Upper lobe of left lung (tissue), 6 donors: ENCODE results near the gene HAT1. TPM values are rescaled to one million over a fixed set of nuclear protein-coding genes. Genes with fewer than 3 reads are reported as not detected.
"Not testable (repeated sequence)": the region's sequence is repeated elsewhere in the genome, so short reads cannot be mapped to it uniquely, and the experiment has no call there.

Experiments used
- ATAC-seq, 2 donors: fragments of 200-7000 bp; cut with Tn5 transposase; one replicate each; pipeline ENCODE4 v1.9.1; 2022; ENCODE audit warnings: mild to moderate bottlenecking in 2 of 2, moderate library complexity in 2 of 2; ENCODE audit not compliant: low FRiP score in 2 of 2
- DNase-seq, 2 donors: peaks; one replicate each; pipeline ENCODE4 v3.0.0-alpha.2; 2019 to 2020
- H3K27ac ChIP-seq, 4 donors: fragments of 200-600 bp; sonication (generic); one replicate each; pipeline ENCODE4 v1.5.1; 2016 to 2019
- H3K27me3 ChIP-seq, 4 donors: fragments of 200-600 bp; sonication (generic); one replicate each; pipeline ENCODE4 v1.5.1; 2017 to 2019
- H3K36me3 ChIP-seq, 4 donors: fragments of 200-600 bp; sonication (generic); one replicate each; pipeline ENCODE4 v1.5.1; 2016 to 2019
- H3K4me1 ChIP-seq, 4 donors: fragments of 200-600 bp; sonication (generic); one replicate each; pipeline ENCODE4 v1.5.1; 2018 to 2019
- H3K4me3 ChIP-seq, 4 donors: fragments of 200-600 bp; sonication (generic); one replicate each; pipeline ENCODE4 v1.5.1; 2017 to 2019; ENCODE audit warnings: mild to moderate bottlenecking in 2 of 4, moderate library complexity in 1 of 4
- H3K9me3 ChIP-seq, 4 donors: fragments of 200-600 bp; sonication (generic); one replicate each; pipeline ENCODE4 v1.5.1; 2018 to 2019
- EP300 ChIP-seq, 4 donors: sonication (generic); formaldehyde crosslinking; IDR thresholded peaks; one replicate each; pipeline ENCODE4 v1.5.1; 2017; ENCODE audit warnings: antibody characterized with exemption in 4 of 4, control low read depth in 2 of 4
- POLR2A ChIP-seq, 4 donors: fragments of 450-650 bp; IDR thresholded peaks; one replicate each; pipeline ENCODE4 v1.5.1; 2016 to 2017; ENCODE audit warnings: antibody characterized with exemption in 4 of 4, mild to moderate bottlenecking in 2 of 4
- POLR2AphosphoS5 ChIP-seq, 2 donors: sonication (generic); formaldehyde crosslinking; IDR thresholded peaks; one replicate each; pipeline ENCODE4 v1.5.1; 2017; ENCODE audit warnings: antibody characterized with exemption in 2 of 2
- WGBS, 2 donors: methylation state at CpG; one replicate each; pipeline ENCODE4 v1.1.5; 2017 to 2018; 5-methylcytosine and 5-hydroxymethylcytosine counted together
- total RNA-seq, 6 donors: library from RNA; depleted of rRNA in 4 of 6; stranded (reverse); fragments of >200 nt in 4 of 6; gene quantifications; one replicate each; pipeline versions ENCODE4 v1.1.0 to v1.2.1, GENCODE V29; 2016 to 2021
- TF ChIP-seq, protein P1 (sequence below), 6 experiments: fragments of 450-650 bp in 4 of 6; fragments of 200-600 bp in 2 of 6; sonication (generic) in 2 of 6; IDR thresholded peaks; one replicate each; pipeline ENCODE4 v1.5.1; 2016 to 2019; ENCODE audit warnings: antibody characterized with exemption in 6 of 6
- donor health status: DM: no; HTN: no; CAD: no; lungs with moderate emphysema.
- donor health status: DM: no; HTN: yes; CAD: no; lungs with severe emphysema.

HAT1 gene
- total RNA-seq, 6 donors from 2014 or later: 10.3 to 42.6 (median 25.7) TPM

DNA sequence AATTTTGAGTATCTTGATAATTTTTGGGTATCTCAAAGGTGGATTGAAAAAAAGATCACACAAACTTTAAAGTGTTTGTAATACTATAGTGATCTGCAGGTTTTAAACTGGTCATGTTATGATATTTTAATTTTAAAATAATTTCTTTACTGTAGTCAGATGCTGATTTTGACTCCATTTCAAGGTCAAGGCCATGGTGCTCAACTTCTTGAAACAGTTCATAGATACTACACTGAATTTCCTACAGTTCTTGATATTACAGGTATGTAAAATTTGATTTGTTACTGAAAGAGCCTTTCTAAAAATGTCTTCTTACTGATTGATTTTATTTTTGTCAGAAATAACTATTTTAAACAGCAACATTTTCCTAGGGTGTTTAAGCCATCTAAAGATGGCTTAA is 44.4 kb downstream of the HAT1 start:
- no peak overlapping the region for H3K27ac ChIP-seq
- ATAC-seq: no peak

DNA sequence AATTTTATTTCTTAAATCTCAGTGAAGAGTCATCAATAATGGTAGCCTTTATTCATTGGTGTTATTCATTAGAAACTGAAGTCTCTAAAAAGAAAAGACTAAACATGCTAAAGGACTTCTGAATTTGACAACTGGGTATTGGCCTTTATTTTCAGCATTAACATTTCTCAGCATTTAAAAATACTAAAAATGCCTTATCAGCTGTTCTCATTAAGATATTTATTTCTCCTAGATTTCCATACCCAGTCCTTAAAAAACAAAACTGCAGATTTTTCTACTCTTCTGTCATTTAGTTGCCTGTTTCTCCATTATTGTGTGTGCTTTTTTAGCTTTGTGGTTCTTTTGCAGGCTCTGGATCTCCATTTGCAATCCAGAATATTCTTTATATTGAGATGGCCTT is 46.2 kb downstream of the HAT1 start:
- Histone ChIP-seq H3K9me3 (no peaks in the 10 kb centered on the region), H3K27me3 (no peaks in the 10 kb centered on the region), H3K27ac (no peak overlapping the region), H3K4me3 (no peak overlapping the region), H3K36me3 (peaks cover 3 to 43% (median 7%) of the 10 kb centered on the region in 4 donors), H3K4me1 (no peaks in the 10 kb centered on the region)
- no peak for DNase-seq
- ATAC-seq: no peak
- no peak for TF ChIP-seq EP300 (IDR thresholded peaks at IDR 0.05)

More for the DNA sequence above, 44.4 kb downstream of the HAT1 start:
- Histone ChIP-seq H3K9me3 (no peaks in the 10 kb centered on the region), H3K4me1 (no peaks in the 10 kb centered on the region), H3K36me3 (peaks cover 3 to 43% (median 7%) of the 10 kb centered on the region in 4 donors), H3K4me3 (no peak overlapping the region), H3K27me3 (no peaks in the 10 kb centered on the region)
- no peak for DNase-seq
- TF ChIP-seq, protein P1, sequence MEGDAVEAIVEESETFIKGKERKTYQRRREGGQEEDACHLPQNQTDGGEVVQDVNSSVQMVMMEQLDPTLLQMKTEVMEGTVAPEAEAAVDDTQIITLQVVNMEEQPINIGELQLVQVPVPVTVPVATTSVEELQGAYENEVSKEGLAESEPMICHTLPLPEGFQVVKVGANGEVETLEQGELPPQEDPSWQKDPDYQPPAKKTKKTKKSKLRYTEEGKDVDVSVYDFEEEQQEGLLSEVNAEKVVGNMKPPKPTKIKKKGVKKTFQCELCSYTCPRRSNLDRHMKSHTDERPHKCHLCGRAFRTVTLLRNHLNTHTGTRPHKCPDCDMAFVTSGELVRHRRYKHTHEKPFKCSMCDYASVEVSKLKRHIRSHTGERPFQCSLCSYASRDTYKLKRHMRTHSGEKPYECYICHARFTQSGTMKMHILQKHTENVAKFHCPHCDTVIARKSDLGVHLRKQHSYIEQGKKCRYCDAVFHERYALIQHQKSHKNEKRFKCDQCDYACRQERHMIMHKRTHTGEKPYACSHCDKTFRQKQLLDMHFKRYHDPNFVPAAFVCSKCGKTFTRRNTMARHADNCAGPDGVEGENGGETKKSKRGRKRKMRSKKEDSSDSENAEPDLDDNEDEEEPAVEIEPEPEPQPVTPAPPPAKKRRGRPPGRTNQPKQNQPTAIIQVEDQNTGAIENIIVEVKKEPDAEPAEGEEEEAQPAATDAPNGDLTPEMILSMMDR (IDR thresholded peaks at IDR 0.05): no peak

DNA sequence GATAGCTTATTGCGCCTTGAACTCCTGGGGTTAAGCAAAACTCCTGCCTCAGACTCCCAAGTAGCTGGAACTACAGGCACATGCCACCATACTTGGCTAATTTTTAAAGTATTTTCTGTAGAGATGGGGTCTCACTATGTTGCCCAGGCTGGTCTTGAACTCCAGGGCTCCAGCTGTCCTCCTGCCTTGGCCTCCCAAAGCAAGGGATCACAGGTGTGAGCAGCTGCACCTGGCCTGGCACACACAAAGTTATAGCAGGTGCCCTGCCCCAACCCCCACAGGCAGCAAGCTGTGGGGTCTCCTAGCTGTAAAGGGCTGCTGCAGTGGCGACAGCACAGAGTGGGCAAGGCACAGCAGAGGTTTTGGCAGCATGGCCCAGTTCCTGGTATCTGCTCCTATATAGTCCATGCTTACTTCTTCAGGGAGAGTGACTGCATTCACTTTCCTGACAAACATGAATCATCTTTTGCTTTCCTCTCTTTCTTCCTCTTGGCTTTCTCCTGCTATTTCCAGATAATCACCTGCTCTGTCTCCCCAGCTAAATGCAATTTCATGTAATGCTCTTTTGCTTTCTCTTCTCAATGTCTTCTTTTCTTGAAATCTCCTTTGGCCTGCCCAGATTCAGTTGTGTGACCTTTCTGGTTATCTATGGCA is 50.2 kb downstream of the HAT1 start:
- WGBS, 2 donors: 100% methylated on average over 2 of the region's 2 CpGs
- ATAC-seq (no peak), DNase-seq (no peak)
- TF ChIP-seq POLR2AphosphoS5 (IDR thresholded peaks at IDR 0.05) (no peak), POLR2A (IDR thresholded peaks at IDR 0.05) (no peak), EP300 (IDR thresholded peaks at IDR 0.05) (no peak)
- TF ChIP-seq, protein P1 (IDR thresholded peaks at IDR 0.05): no peak
- H3K27ac ChIP-seq: no peak overlapping the region
- no peak overlapping the region for H3K4me3 ChIP-seq
- H3K36me3 ChIP-seq: peaks cover 0 to 30% (median 8%) of the 10 kb centered on the region in 4 donors
- no peaks in the 10 kb centered on the region for H3K4me1 ChIP-seq
- no peaks in the 10 kb centered on the region for H3K9me3 ChIP-seq
- H3K27me3 ChIP-seq: no peaks in the 10 kb centered on the region

DNA sequence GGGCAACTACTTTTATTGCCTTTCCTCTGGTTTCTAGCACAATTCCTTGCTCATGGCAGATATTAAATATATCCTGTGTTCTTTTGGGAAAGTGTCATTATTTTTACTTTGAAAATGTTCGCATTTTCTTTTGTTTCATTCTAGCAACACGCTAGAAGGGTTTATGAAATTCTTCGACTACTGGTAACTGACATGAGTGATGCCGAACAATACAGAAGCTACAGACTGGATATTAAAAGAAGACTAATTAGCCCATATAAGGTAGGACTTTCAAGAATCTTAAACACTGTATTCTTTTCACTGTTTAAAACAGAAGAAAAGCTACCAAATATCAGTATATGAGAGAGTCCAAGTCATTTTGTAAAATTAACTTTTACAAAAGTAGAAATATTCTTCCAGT is 56.8 kb downstream of the HAT1 start:
- WGBS, 2 donors: 96 to 98% methylated on average over 4 of the region's 4 CpGs
- no peak for ATAC-seq
- H3K36me3 ChIP-seq: peaks cover 11 to 52% (median 19%) of the 10 kb centered on the region in 4 donors

DNA sequence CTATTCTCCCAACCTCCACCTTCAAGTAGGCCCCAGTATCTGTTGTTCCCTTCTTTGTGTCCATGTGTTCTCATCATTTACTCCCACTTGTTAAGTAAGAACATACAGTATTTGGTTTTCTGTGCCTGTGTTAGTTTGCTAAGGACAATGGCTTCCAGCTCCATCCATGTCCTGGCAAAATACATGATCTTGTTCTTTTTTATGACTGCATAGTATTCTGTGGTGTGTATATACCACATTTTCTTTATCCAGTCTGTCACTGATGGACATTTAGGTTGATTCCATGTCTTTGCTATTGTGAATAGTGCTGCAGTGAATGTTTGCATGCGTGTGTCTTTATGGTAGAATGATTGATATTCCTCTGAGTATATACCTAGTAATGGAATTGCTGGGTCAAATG is 61.7 kb downstream of the HAT1 start:
- not testable (repeated sequence) for H3K4me3 ChIP-seq, H3K4me1 ChIP-seq, DNase-seq, ATAC-seq, H3K9me3 ChIP-seq, H3K27ac ChIP-seq, H3K27me3 ChIP-seq
- peaks cover 7 to 32% (median 14%) of the 10 kb centered on the region in 4 donors for H3K36me3 ChIP-seq
- WGBS, 2 donors: 96 to 100% methylated on average over 1 of the region's 1 CpG

More for the DNA sequence above, 56.8 kb downstream of the HAT1 start:
- TF ChIP-seq, protein P1 (IDR thresholded peaks at IDR 0.05): no peak
- TF ChIP-seq POLR2AphosphoS5 (IDR thresholded peaks at IDR 0.05): no peak
- TF ChIP-seq POLR2A (IDR thresholded peaks at IDR 0.05): no peak
- no peak for TF ChIP-seq EP300 (IDR thresholded peaks at IDR 0.05)
- no peaks in the 10 kb centered on the region for H3K4me1 ChIP-seq
- no peak overlapping the region for H3K4me3 ChIP-seq
- H3K27me3 ChIP-seq: no peaks in the 10 kb centered on the region
- no peak for DNase-seq
- H3K9me3 ChIP-seq: no peaks in the 10 kb centered on the region
- H3K27ac ChIP-seq: no peak overlapping the region

DNA sequence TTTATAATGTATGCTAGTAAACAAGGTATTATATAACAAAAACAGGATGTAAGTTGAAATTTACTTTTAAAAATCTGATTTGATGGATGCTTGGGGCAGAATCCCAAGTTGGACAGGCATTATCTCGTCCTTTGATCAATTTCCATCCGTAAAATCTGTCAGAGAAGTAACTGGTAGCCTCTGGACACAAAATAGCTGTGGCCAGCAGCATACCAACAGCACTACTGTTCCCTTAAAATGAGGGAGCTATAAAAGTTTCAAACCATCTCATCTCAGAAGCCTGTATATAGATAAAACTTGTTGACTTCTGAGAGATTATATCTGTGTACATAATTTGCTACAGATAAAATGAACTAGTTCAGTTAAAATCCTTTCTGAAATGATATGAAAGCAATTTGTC is 62.8 kb downstream of the HAT1 start:
- DNase-seq: no peak
- Histone ChIP-seq H3K36me3 (peaks cover 0 to 21% (median 4%) of the 10 kb centered on the region in 4 donors), H3K4me3 (no peak overlapping the region), H3K4me1 (no peaks in the 10 kb centered on the region), H3K27ac (no peak overlapping the region), H3K27me3 (no peaks in the 10 kb centered on the region), H3K9me3 (no peaks in the 10 kb centered on the region)
- no peak for ATAC-seq
- 62 to 72% methylated on average over 2 of the region's 2 CpGs for WGBS, 2 donors
- TF ChIP-seq, protein P1 (IDR thresholded peaks at IDR 0.05): no peak
- TF ChIP-seq POLR2AphosphoS5 (IDR thresholded peaks at IDR 0.05) (no peak), POLR2A (IDR thresholded peaks at IDR 0.05) (no peak), EP300 (IDR thresholded peaks at IDR 0.05) (no peak)
